Keratinocyte (primary cell): ENCODE results near the gene PIANP.

Experiments used
- EZH2 ChIP-seq: IDR thresholded peaks from one replicate; pipeline ENCODE4 v1.6.1; 2012; ENCODE audit warnings: inconsistent platforms, mild to moderate bottlenecking, low read length, moderate library complexity
- TF ChIP-seq, protein P1 (sequence below), 3 experiments: IDR thresholded peaks in 1 of 3; conservative IDR thresholded peaks in 1 of 3; optimal IDR thresholded peaks in 1 of 3; 2 replicates in 2 of 3; 3 replicates in 1 of 3; pipeline versions ENCODE3 to v1.5.1; 2011; ENCODE audit warnings: low read length in 3 of 3, mild to moderate bottlenecking in 3 of 3, moderate library complexity in 2 of 3, control low read depth in 1 of 3, inconsistent platforms in 1 of 3; ENCODE audit not compliant: insufficient read depth in 2 of 3; ENCODE audit errors: extremely low read depth in 1 of 3

- TF ChIP-seq, protein P1, sequence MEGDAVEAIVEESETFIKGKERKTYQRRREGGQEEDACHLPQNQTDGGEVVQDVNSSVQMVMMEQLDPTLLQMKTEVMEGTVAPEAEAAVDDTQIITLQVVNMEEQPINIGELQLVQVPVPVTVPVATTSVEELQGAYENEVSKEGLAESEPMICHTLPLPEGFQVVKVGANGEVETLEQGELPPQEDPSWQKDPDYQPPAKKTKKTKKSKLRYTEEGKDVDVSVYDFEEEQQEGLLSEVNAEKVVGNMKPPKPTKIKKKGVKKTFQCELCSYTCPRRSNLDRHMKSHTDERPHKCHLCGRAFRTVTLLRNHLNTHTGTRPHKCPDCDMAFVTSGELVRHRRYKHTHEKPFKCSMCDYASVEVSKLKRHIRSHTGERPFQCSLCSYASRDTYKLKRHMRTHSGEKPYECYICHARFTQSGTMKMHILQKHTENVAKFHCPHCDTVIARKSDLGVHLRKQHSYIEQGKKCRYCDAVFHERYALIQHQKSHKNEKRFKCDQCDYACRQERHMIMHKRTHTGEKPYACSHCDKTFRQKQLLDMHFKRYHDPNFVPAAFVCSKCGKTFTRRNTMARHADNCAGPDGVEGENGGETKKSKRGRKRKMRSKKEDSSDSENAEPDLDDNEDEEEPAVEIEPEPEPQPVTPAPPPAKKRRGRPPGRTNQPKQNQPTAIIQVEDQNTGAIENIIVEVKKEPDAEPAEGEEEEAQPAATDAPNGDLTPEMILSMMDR (optimal IDR thresholded peaks at IDR 0.05 in 1 of 3, IDR thresholded peaks at IDR 0.05 in 1 of 3, conservative IDR thresholded peaks at IDR 0.05 in 1 of 3; ENCODE audit: extremely low read depth in 1 of 3, insufficient read depth in 2 of 3, low read length in 3 of 3), result no peak
- no peak for TF ChIP-seq EZH2
Observed at GRCh38 chr12:6703631-6704030, 3.0 kb upstream of the PIANP start.
